AG10803 (cell line): ENCODE results near the gene ADARB1.

ENCODE experiments used
- DNase-seq: peaks from one replicate; pipeline ENCODE4 v3.0.0; 2010; ENCODE audit warnings: low read depth
- H3K4me3 ChIP-seq: 2 replicates; pipeline ENCODE4 v1.5.1; 2011; ENCODE audit warnings: mild to moderate bottlenecking, low read length, control low read depth
- CTCF ChIP-seq: conservative IDR thresholded peaks from 2 replicates; pipeline ENCODE4 v1.5.1; 2011; ENCODE audit warnings: mild to moderate bottlenecking, low read length, control low read depth, inconsistent platforms

ADARB1 gene

GRCh38 chr21:45029948-45030681, 44.3 kb upstream of the ADARB1 start:
- no peak for DNase-seq
- H3K4me3 ChIP-seq = no peak overlapping the region
- no peak for TF ChIP-seq CTCF

GRCh38 chr21:45030682-45031570, 43.5 kb upstream of the ADARB1 start:
- H3K4me3 ChIP-seq = no peak overlapping the region
- DNase-seq = peak; percentile 59
- no peak for TF ChIP-seq CTCF

- DNase-seq = no peak
- no peak overlapping the region for H3K4me3 ChIP-seq
- no peak for TF ChIP-seq CTCF
Observed at GRCh38 chr21:45031571-45032191, 42.7 kb upstream of the ADARB1 start.

GRCh38 chr21:45032332-45032731, 42.0 kb upstream of the ADARB1 start:
- DNase-seq = no peak
- TF ChIP-seq CTCF = no peak
- no peak overlapping the region for H3K4me3 ChIP-seq

- TF ChIP-seq CTCF = no peak
- no peak for DNase-seq
- no peak overlapping the region for H3K4me3 ChIP-seq
Observed at GRCh38 chr21:45032977-45033710, 41.2 kb upstream of the ADARB1 start.

GRCh38 chr21:45033791-45034555, 40.4 kb upstream of the ADARB1 start:
- peak; percentile 89 for DNase-seq
- TF ChIP-seq CTCF = no peak
- no peak overlapping the region for H3K4me3 ChIP-seq
